HG03066 (cell line): Measurements from ENCODE around the gene FHIT.

Source experiments
- ATAC-seq: cut with Tn5 transposase; IDR thresholded peaks from one replicate; pipeline ENCODE4 v1.9.1; 2021; ENCODE audit warnings: low read depth; ENCODE audit not compliant: unreplicated experiment

Gene FHIT

GRCh38 chr3:61132062-61132461, 119.2 kb downstream of the FHIT start:
- no peak for ATAC-seq

- no peak for ATAC-seq
Measured at GRCh38 chr3:61118830-61119229, 132.4 kb downstream of the FHIT start.

- ATAC-seq, result no peak
Measured at GRCh38 chr3:61117045-61117898, 134.0 kb downstream of the FHIT start.

- no peak for ATAC-seq
Measured at GRCh38 chr3:61114316-61114953, 136.8 kb downstream of the FHIT start.

- ATAC-seq, result peak; percentile 61
Measured at GRCh38 chr3:61111825-61112224, 139.4 kb downstream of the FHIT start.

- ATAC-seq, result no peak
Measured at GRCh38 chr3:61110576-61110975, 140.7 kb downstream of the FHIT start.

- no peak for ATAC-seq
Measured at GRCh38 chr3:61108247-61109019, 142.8 kb downstream of the FHIT start.

- ATAC-seq, result no peak
Measured at GRCh38 chr3:61094608-61095007, 156.6 kb downstream of the FHIT start.

GRCh38 chr3:61093364-61093763, 157.9 kb downstream of the FHIT start:
- no peak for ATAC-seq

GRCh38 chr3:61092870-61093269, 158.4 kb downstream of the FHIT start:
- ATAC-seq, result no peak

- ATAC-seq, result no peak
Measured at GRCh38 chr3:61090389-61091169, 160.7 kb downstream of the FHIT start.

GRCh38 chr3:61087465-61087864, 163.8 kb downstream of the FHIT start:
- ATAC-seq, result no peak

GRCh38 chr3:61081554-61081953, 169.7 kb downstream of the FHIT start:
- ATAC-seq, result no peak

GRCh38 chr3:61080737-61081445, 170.4 kb downstream of the FHIT start:
- ATAC-seq, result no peak

GRCh38 chr3:61078048-61078752, 173.1 kb downstream of the FHIT start:
- ATAC-seq, result no peak

- ATAC-seq, result no peak
Measured at GRCh38 chr3:61077551-61077950, 173.7 kb downstream of the FHIT start.

GRCh38 chr3:61074783-61075182, 176.5 kb downstream of the FHIT start:
- ATAC-seq, result no peak

GRCh38 chr3:61073566-61074165, 177.6 kb downstream of the FHIT start:
- no peak for ATAC-seq

GRCh38 chr3:61068084-61068483, 183.2 kb downstream of the FHIT start:
- no peak for ATAC-seq
